WTC11 (cell line): ENCODE data around the gene LOXL1. TPM values are rescaled to one million over a fixed set of nuclear protein-coding genes. Genes with fewer than 3 reads are reported as not detected.

Source experiments
- ATAC-seq: fragments of 200-7000 bp; cut with Tn5 transposase; 2 replicates; pipeline ENCODE4 v1.10.0; 2021; ENCODE audit warnings: mild to moderate bottlenecking, moderate library complexity
- CTCF ChIA-PET: fragments of 300-600 bp; sonication (Branson Sonifier 250); formaldehyde crosslinking; loops from one replicate; lab custom pipeline; 2021; ENCODE audit warnings: antibody characterized with exemption; lab: Charles Lee
- POLR2A ChIA-PET: fragments of 350-600 bp; sonication (Branson Sonifier 250); formaldehyde crosslinking; loops from one replicate; lab custom pipeline; 2021; ENCODE audit warnings: antibody characterized with exemption; lab: Charles Lee
- DNase-seq: peaks from one replicate; pipeline ENCODE4 v3.0.0; 2021; ENCODE audit warnings: low spot score
- H3K27ac Mint-ChIP-seq: 2 replicates; pipeline ENCODE4 v1.8.0; 2021; ENCODE audit warnings: mixed read lengths
- H3K27me3 Mint-ChIP-seq: 2 replicates; pipeline ENCODE4 v1.8.0; 2021; ENCODE audit warnings: low read depth, mild to moderate bottlenecking, moderate library complexity, mixed read lengths
- H3K36me3 Mint-ChIP-seq: 2 replicates; pipeline ENCODE4 v1.8.0; 2021; ENCODE audit warnings: mixed read lengths
- H3K4me1 Mint-ChIP-seq: 2 replicates; pipeline ENCODE4 v1.8.0; 2022; ENCODE audit warnings: mixed read lengths
- H3K4me3 Mint-ChIP-seq: 2 replicates; pipeline ENCODE4 v1.8.0; 2021; ENCODE audit warnings: mild to moderate bottlenecking, moderate library complexity, mixed read lengths
- H3K9me3 Mint-ChIP-seq: 2 replicates; pipeline ENCODE4 v1.8.0; 2021; ENCODE audit warnings: mixed read lengths
- CBFB ChIP-seq: sonication (generic); formaldehyde crosslinking; IDR thresholded peaks from 2 replicates; pipeline ENCODE4 v1.8.1; 2022; ENCODE audit warnings: mild to moderate bottlenecking, low read depth, missing genetic modification reagents
- ETV6 ChIP-seq: sonication (generic); formaldehyde crosslinking; IDR thresholded peaks from 2 replicates; pipeline ENCODE4 v1.8.1; 2022; ENCODE audit warnings: mild to moderate bottlenecking, missing genetic modification reagents
- HMGA2 ChIP-seq: fragments of 250-450 bp; sonication (Bioruptor Pico); IDR thresholded peaks from 2 replicates; pipeline ENCODE4 v1.4.0; 2021; ENCODE audit warnings: mild to moderate bottlenecking, moderate library complexity
- MYBL2 ChIP-seq: sonication (generic); formaldehyde crosslinking; IDR thresholded peaks from 2 replicates; pipeline ENCODE4 v1.8.1; 2023; ENCODE audit warnings: mild to moderate bottlenecking, moderate library complexity, missing genetic modification reagents
- NFYB ChIP-seq: sonication (generic); formaldehyde crosslinking; conservative IDR thresholded peaks from 2 replicates; pipeline ENCODE4 v1.8.0; 2022; ENCODE audit warnings: low read depth, missing genetic modification reagents
- NR3C1 ChIP-seq: sonication (generic); formaldehyde crosslinking; conservative IDR thresholded peaks from 2 replicates; pipeline ENCODE4 v1.8.1; 2023; ENCODE audit warnings: low read depth, mild to moderate bottlenecking, missing genetic modification reagents
- OVOL2 ChIP-seq: fragments of 250-450 bp; sonication (Bioruptor Pico); IDR thresholded peaks from 2 replicates; pipeline ENCODE4 v1.9.0; 2021; ENCODE audit warnings: mild to moderate bottlenecking, borderline replicate concordance
- RELA ChIP-seq: sonication (generic); formaldehyde crosslinking; IDR thresholded peaks from 2 replicates; pipeline ENCODE4 v1.8.1; 2022; ENCODE audit warnings: missing genetic modification reagents, mild to moderate bottlenecking, borderline replicate concordance
- RORB ChIP-seq: fragments of 250-450 bp; sonication (Bioruptor Pico); IDR thresholded peaks from 2 replicates; pipeline ENCODE4 v1.9.0; 2021; ENCODE audit warnings: mild to moderate bottlenecking
- SMAD3 ChIP-seq: sonication (generic); formaldehyde crosslinking; IDR thresholded peaks from 2 replicates; pipeline ENCODE4 v1.8.0; 2022; ENCODE audit warnings: missing genetic modification reagents, mild to moderate bottlenecking, borderline replicate concordance
- SP1 ChIP-seq: sonication (generic); formaldehyde crosslinking; conservative IDR thresholded peaks from 2 replicates; pipeline ENCODE4 v1.8.1; 2022; ENCODE audit warnings: missing genetic modification reagents
- TP53 ChIP-seq: sonication (generic); formaldehyde crosslinking; IDR thresholded peaks from 2 replicates; pipeline ENCODE4 v1.8.1; 2023; ENCODE audit warnings: mild to moderate bottlenecking, missing genetic modification reagents
- ZNF416 ChIP-seq: fragments of 250-450 bp; sonication (Bioruptor Pico); IDR thresholded peaks from 2 replicates; pipeline ENCODE4 v1.9.0; 2021; ENCODE audit warnings: mild to moderate bottlenecking, inconsistent platforms
- total RNA-seq: library from RNA; stranded (reverse); gene quantifications from 3 replicates; pipeline ENCODE4 v1.2.3, GENCODE V29; 2021
- TF ChIP-seq, protein P1 (sequence below): sonication (generic); formaldehyde crosslinking; IDR thresholded peaks from 2 replicates; pipeline ENCODE4 v1.8.1; 2022; ENCODE audit warnings: mild to moderate bottlenecking, moderate library complexity, missing genetic modification reagents
- TF ChIP-seq, protein P2 (sequence below): sonication (generic); formaldehyde crosslinking; IDR thresholded peaks from 2 replicates; pipeline ENCODE4 v1.8.1; 2022; ENCODE audit warnings: low read depth, mild to moderate bottlenecking, moderate library complexity, missing genetic modification reagents, borderline replicate concordance
- TF ChIP-seq, protein P3 (sequence below): sonication (generic); formaldehyde crosslinking; IDR thresholded peaks from 2 replicates; pipeline ENCODE4 v1.8.1; 2023; ENCODE audit warnings: mild to moderate bottlenecking, moderate library complexity, missing genetic modification reagents
- TF ChIP-seq, protein P4 (sequence below): sonication (generic); formaldehyde crosslinking; IDR thresholded peaks from 2 replicates; pipeline ENCODE4 v1.8.0; 2023; ENCODE audit warnings: missing genetic modification reagents
- TF ChIP-seq, protein P5 (sequence below): sonication (generic); formaldehyde crosslinking; IDR thresholded peaks from 2 replicates; pipeline ENCODE4 v1.8.1; 2022; ENCODE audit warnings: mild to moderate bottlenecking, missing genetic modification reagents, moderate library complexity, borderline replicate concordance
- TF ChIP-seq, protein P6 (sequence below): sonication (generic); formaldehyde crosslinking; IDR thresholded peaks from 2 replicates; pipeline ENCODE4 v1.8.0; 2023; ENCODE audit warnings: mild to moderate bottlenecking, missing genetic modification reagents
- TF ChIP-seq, protein P7 (sequence below): sonication (generic); formaldehyde crosslinking; IDR thresholded peaks from 2 replicates; pipeline ENCODE4 v1.8.0; 2022; ENCODE audit warnings: mild to moderate bottlenecking, missing genetic modification reagents
- TF ChIP-seq, protein P8 (sequence below): fragments of 250-450 bp; sonication (Bioruptor Pico); IDR thresholded peaks from 2 replicates; pipeline ENCODE4 v1.9.0; 2021; ENCODE audit warnings: mild to moderate bottlenecking

The LOXL1 gene
- total RNA-seq, 1 experiment from 2014 or later: 10.6 TPM

DNA sequence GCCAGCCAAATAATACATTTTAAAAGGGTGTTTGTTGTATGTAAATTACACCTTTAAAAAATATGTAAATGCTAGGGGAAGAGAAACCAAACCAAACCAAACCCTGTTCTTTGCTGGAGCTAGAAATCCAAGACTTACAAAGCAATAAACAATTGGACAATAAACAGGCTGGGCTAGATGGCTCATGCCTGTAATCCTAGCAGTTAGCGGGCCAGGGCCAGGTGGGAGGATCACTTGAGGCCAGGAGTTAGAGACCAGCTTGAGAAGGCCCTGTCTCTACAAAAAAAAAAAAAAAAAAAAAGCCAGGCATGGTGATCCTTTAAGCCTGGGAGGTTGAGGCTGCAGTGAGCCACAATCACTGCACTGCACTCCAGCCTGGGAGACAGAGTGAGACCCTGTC lies 53.4 kb downstream of the LOXL1 start (continued):
- TF ChIP-seq, protein P1, sequence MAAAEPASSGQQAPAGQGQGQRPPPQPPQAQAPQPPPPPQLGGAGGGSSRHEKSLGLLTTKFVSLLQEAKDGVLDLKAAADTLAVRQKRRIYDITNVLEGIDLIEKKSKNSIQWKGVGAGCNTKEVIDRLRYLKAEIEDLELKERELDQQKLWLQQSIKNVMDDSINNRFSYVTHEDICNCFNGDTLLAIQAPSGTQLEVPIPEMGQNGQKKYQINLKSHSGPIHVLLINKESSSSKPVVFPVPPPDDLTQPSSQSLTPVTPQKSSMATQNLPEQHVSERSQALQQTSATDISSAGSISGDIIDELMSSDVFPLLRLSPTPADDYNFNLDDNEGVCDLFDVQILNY (CRISPR knock-in tag): no peak
- TF ChIP-seq, protein P2, sequence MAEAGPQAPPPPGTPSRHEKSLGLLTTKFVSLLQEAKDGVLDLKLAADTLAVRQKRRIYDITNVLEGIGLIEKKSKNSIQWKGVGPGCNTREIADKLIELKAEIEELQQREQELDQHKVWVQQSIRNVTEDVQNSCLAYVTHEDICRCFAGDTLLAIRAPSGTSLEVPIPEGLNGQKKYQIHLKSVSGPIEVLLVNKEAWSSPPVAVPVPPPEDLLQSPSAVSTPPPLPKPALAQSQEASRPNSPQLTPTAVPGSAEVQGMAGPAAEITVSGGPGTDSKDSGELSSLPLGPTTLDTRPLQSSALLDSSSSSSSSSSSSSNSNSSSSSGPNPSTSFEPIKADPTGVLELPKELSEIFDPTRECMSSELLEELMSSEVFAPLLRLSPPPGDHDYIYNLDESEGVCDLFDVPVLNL (CRISPR knock-in tag): no peak
- TF ChIP-seq MYBL2 (CRISPR knock-in tag) (no peak), TP53 (no peak)

DNA sequence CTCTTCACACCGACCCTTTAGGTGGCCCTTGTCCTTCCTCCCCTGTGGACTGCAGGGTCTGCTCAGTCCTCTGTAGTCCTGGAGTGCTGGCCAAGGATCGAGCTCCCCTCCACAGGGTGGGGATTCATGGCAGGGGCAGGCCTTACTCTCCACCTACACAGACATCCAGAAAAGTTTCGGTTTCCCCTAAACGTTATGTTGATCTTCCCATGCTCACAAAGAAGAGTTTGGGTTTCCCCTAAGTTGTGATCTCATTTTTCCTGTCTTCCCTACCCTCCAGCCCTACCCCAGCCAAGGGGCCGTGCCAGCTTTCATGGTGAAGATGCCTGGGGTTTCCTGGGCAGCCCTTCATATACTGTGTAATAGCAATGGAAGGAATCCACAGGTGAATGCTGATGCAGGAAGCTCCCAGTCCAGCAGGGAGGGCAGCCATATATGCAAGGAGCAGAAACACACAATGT lies 55.5 kb downstream of the LOXL1 start:
- no peak overlapping the region for H3K27ac Mint-ChIP-seq
- DNase-seq (no peak), ATAC-seq (no peak)
- no peaks in the 10 kb centered on the region for H3K36me3 Mint-ChIP-seq
- H3K9me3 Mint-ChIP-seq: no peaks in the 10 kb centered on the region
- CTCF ChIA-PET: interaction anchor here (1.0 to 3.4 kb wide), 5 partner anchors 9 to 55 kb away, joined by 3 to 19 read pairs (median 10); partner anchors contain the start of gene PML
- POLR2A ChIA-PET: no interaction called here
- no peak overlapping the region for H3K4me3 Mint-ChIP-seq
- peaks cover 12% of the 10 kb centered on the region for H3K27me3 Mint-ChIP-seq
- TF ChIP-seq ETV6 (CRISPR knock-in tag): no peak
- no peak for TF ChIP-seq SP1
- TF ChIP-seq ZNF416 (CRISPR knock-in tag): no peak
- TF ChIP-seq, protein P3, sequence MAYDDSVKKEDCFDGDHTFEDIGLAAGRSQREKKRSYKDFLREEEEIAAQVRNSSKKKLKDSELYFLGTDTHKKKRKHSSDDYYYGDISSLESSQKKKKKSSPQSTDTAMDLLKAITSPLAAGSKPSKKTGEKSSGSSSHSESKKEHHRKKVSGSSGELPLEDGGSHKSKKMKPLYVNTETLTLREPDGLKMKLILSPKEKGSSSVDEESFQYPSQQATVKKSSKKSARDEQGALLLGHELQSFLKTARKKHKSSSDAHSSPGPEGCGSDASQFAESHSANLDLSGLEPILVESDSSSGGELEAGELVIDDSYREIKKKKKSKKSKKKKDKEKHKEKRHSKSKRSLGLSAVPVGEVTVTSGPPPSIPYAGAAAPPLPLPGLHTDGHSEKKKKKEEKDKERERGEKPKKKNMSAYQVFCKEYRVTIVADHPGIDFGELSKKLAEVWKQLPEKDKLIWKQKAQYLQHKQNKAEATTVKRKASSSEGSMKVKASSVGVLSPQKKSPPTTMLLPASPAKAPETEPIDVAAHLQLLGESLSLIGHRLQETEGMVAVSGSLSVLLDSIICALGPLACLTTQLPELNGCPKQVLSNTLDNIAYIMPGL: no peak
- no peak for TF ChIP-seq CBFB
- TF ChIP-seq, protein P4, sequence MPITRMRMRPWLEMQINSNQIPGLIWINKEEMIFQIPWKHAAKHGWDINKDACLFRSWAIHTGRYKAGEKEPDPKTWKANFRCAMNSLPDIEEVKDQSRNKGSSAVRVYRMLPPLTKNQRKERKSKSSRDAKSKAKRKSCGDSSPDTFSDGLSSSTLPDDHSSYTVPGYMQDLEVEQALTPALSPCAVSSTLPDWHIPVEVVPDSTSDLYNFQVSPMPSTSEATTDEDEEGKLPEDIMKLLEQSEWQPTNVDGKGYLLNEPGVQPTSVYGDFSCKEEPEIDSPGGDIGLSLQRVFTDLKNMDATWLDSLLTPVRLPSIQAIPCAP (CRISPR knock-in tag): no peak
- TF ChIP-seq, protein P5, sequence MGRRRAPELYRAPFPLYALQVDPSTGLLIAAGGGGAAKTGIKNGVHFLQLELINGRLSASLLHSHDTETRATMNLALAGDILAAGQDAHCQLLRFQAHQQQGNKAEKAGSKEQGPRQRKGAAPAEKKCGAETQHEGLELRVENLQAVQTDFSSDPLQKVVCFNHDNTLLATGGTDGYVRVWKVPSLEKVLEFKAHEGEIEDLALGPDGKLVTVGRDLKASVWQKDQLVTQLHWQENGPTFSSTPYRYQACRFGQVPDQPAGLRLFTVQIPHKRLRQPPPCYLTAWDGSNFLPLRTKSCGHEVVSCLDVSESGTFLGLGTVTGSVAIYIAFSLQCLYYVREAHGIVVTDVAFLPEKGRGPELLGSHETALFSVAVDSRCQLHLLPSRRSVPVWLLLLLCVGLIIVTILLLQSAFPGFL: no peak
- TF ChIP-seq OVOL2: no peak
- TF ChIP-seq, protein P6, sequence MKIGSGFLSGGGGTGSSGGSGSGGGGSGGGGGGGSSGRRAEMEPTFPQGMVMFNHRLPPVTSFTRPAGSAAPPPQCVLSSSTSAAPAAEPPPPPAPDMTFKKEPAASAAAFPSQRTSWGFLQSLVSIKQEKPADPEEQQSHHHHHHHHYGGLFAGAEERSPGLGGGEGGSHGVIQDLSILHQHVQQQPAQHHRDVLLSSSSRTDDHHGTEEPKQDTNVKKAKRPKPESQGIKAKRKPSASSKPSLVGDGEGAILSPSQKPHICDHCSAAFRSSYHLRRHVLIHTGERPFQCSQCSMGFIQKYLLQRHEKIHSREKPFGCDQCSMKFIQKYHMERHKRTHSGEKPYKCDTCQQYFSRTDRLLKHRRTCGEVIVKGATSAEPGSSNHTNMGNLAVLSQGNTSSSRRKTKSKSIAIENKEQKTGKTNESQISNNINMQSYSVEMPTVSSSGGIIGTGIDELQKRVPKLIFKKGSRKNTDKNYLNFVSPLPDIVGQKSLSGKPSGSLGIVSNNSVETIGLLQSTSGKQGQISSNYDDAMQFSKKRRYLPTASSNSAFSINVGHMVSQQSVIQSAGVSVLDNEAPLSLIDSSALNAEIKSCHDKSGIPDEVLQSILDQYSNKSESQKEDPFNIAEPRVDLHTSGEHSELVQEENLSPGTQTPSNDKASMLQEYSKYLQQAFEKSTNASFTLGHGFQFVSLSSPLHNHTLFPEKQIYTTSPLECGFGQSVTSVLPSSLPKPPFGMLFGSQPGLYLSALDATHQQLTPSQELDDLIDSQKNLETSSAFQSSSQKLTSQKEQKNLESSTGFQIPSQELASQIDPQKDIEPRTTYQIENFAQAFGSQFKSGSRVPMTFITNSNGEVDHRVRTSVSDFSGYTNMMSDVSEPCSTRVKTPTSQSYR (CRISPR knock-in tag): no peak
- TF ChIP-seq RELA (CRISPR knock-in tag): no peak
- TF ChIP-seq, protein P7, sequence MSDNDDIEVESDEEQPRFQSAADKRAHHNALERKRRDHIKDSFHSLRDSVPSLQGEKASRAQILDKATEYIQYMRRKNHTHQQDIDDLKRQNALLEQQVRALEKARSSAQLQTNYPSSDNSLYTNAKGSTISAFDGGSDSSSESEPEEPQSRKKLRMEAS (CRISPR knock-in tag): no peak
- TF ChIP-seq, protein P8, sequence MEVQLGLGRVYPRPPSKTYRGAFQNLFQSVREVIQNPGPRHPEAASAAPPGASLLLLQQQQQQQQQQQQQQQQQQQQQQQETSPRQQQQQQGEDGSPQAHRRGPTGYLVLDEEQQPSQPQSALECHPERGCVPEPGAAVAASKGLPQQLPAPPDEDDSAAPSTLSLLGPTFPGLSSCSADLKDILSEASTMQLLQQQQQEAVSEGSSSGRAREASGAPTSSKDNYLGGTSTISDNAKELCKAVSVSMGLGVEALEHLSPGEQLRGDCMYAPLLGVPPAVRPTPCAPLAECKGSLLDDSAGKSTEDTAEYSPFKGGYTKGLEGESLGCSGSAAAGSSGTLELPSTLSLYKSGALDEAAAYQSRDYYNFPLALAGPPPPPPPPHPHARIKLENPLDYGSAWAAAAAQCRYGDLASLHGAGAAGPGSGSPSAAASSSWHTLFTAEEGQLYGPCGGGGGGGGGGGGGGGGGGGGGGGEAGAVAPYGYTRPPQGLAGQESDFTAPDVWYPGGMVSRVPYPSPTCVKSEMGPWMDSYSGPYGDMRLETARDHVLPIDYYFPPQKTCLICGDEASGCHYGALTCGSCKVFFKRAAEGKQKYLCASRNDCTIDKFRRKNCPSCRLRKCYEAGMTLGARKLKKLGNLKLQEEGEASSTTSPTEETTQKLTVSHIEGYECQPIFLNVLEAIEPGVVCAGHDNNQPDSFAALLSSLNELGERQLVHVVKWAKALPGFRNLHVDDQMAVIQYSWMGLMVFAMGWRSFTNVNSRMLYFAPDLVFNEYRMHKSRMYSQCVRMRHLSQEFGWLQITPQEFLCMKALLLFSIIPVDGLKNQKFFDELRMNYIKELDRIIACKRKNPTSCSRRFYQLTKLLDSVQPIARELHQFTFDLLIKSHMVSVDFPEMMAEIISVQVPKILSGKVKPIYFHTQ: no peak
- no peak for TF ChIP-seq NFYB (CRISPR knock-in tag)
- TF ChIP-seq RORB (CRISPR knock-in tag): no peak
- TF ChIP-seq HMGA2: no peak
- TF ChIP-seq NR3C1: no peak
- no peak for TF ChIP-seq SMAD3 (CRISPR knock-in tag)
- H3K4me1 Mint-ChIP-seq: no peaks in the 10 kb centered on the region
